MM.1S (cell line): ENCODE results near the gene MON2.

ENCODE experiments used
- DNase-seq: peaks from one replicate; pipeline ENCODE4 v3.0.0-alpha.2; 2015
- H2AFZ ChIP-seq: fragments of 300-600 bp; sonication (generic); 2 replicates; pipeline ENCODE4 v1.6.0; 2016; ENCODE audit warnings: antibody characterized with exemption, low read length
- H3F3A ChIP-seq: fragments of 300-600 bp; sonication (generic); 2 replicates; pipeline ENCODE4 v1.6.1; 2016; ENCODE audit warnings: mild to moderate bottlenecking, antibody characterized with exemption, low read length, moderate library complexity, mixed read lengths; ENCODE audit not compliant: insufficient read depth
- H3K27ac ChIP-seq: fragments of 300-600 bp; sonication (generic); 2 replicates; pipeline ENCODE4 v1.5.1; 2016; ENCODE audit warnings: mild to moderate bottlenecking, low read length
- H3K27me3 ChIP-seq: fragments of 300-600 bp; sonication (generic); replicated peaks from 2 replicates; pipeline ENCODE4 v1.6.0; 2016; ENCODE audit warnings: low read length; ENCODE audit not compliant: insufficient read depth
- H3K36me3 ChIP-seq: fragments of 300-600 bp; sonication (generic); replicated peaks from 2 replicates; pipeline ENCODE4 v1.6.1; 2016; ENCODE audit warnings: mild to moderate bottlenecking, low read length, mixed read lengths; ENCODE audit not compliant: insufficient read depth
- H3K4me1 ChIP-seq: fragments of 300-600 bp; sonication (generic); 2 replicates; pipeline ENCODE4 v1.6.1; 2016; ENCODE audit warnings: low read length, mixed read lengths
- H3K4me2 ChIP-seq: fragments of 300-600 bp; sonication (generic); 2 replicates; pipeline ENCODE4 v1.6.0; 2016; ENCODE audit warnings: low read depth, low read length
- H3K4me3 ChIP-seq: fragments of 300-600 bp; sonication (generic); 2 replicates; pipeline ENCODE4 v1.5.1; 2016; ENCODE audit warnings: low read length, mixed read lengths
- H3K79me2 ChIP-seq: fragments of 300-600 bp; sonication (generic); 2 replicates; pipeline ENCODE4 v1.6.1; 2016; ENCODE audit warnings: mixed run types, low read length, mixed read lengths
- H3K9ac ChIP-seq: fragments of 300-600 bp; sonication (generic); 2 replicates; pipeline ENCODE4 v1.6.1; 2016; ENCODE audit warnings: low read length, mixed read lengths
- H3K9me2 ChIP-seq: fragments of 300-600 bp; sonication (generic); replicated peaks from 2 replicates; pipeline ENCODE4 v1.6.1; 2016; ENCODE audit warnings: mild to moderate bottlenecking, low read length, mixed read lengths; ENCODE audit not compliant: insufficient read depth
- H3K9me3 ChIP-seq: fragments of 300-600 bp; sonication (generic); replicated peaks from 2 replicates; pipeline ENCODE4 v1.6.1; 2016; ENCODE audit warnings: mild to moderate bottlenecking, low read length, mixed read lengths; ENCODE audit not compliant: insufficient read depth
- H4K20me1 ChIP-seq: fragments of 300-600 bp; sonication (generic); 2 replicates; pipeline ENCODE4 v1.6.1; 2016; ENCODE audit warnings: mild to moderate bottlenecking, low read length, moderate library complexity, mixed read lengths; ENCODE audit not compliant: insufficient read depth
- EZH2 ChIP-seq: fragments of 300-600 bp; sonication (generic); optimal IDR thresholded peaks from 2 replicates; pipeline ENCODE3; 2017; ENCODE audit warnings: low read depth, mild to moderate bottlenecking, antibody characterized with exemption, low read length, mixed read lengths
- EZH2phosphoT487 ChIP-seq: fragments of 300-600 bp; sonication (generic); IDR thresholded peaks from 2 replicates; pipeline ENCODE4 v1.6.1; 2018; ENCODE audit warnings: antibody characterized with exemption, low read length
- TF ChIP-seq, protein P1 (sequence below): fragments of 300-600 bp; sonication (generic); IDR thresholded peaks from 2 replicates; pipeline ENCODE4 v1.5.1; 2016; ENCODE audit warnings: antibody characterized with exemption, low read length, mixed read lengths

MON2 gene

DNA sequence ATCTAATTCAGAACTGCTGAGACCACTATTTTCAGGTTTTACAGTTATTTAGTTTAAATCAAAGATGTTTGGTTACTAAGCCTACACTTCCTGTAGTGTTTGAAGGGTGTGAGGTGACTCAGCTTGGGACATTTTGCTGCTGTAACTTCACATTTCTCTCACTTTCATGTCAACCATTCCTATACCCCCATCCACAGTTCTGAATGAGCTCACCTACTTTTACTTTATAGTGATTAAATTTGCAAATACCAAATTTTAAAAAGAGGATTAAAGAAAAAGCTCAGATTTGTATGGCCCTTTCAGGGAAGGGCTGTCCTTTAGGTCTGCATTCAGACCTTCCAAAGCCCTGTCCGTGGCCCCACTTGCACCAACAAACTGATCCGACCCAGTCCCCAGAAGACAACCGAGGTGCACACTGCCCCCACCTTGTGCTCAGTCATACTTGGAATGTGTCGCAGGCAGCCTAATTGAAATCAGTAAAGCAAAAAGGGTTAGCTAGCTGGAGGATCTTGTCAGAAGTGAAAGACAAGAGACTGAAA lies 174.4 kb downstream of the MON2 start:
- Histone ChIP-seq H2AFZ (peak overlapping the region; percentile 12), H3K36me3 (no peaks in the 10 kb centered on the region), H3F3A (no peaks in the 10 kb centered on the region), H3K9ac (no peak overlapping the region), H3K4me2 (peak overlapping the region; percentile 12; the same call in 1 of the 2 replicates), H3K79me2 (no peaks in the 10 kb centered on the region), H3K9me2 (no peaks in the 10 kb centered on the region), H3K4me3 (no peak overlapping the region), H3K4me1 (peaks cover 7% of the 10 kb centered on the region; the same call in 1 of the 2 replicates), H3K27me3 (no peaks in the 10 kb centered on the region), H3K9me3 (no peaks in the 10 kb centered on the region), H4K20me1 (no peaks in the 10 kb centered on the region), H3K27ac (no peak overlapping the region)
- TF ChIP-seq, protein P1, sequence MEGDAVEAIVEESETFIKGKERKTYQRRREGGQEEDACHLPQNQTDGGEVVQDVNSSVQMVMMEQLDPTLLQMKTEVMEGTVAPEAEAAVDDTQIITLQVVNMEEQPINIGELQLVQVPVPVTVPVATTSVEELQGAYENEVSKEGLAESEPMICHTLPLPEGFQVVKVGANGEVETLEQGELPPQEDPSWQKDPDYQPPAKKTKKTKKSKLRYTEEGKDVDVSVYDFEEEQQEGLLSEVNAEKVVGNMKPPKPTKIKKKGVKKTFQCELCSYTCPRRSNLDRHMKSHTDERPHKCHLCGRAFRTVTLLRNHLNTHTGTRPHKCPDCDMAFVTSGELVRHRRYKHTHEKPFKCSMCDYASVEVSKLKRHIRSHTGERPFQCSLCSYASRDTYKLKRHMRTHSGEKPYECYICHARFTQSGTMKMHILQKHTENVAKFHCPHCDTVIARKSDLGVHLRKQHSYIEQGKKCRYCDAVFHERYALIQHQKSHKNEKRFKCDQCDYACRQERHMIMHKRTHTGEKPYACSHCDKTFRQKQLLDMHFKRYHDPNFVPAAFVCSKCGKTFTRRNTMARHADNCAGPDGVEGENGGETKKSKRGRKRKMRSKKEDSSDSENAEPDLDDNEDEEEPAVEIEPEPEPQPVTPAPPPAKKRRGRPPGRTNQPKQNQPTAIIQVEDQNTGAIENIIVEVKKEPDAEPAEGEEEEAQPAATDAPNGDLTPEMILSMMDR: no peak
- TF ChIP-seq EZH2phosphoT487: no peak
- no peak for TF ChIP-seq EZH2
- peak; percentile 51 for DNase-seq

DNA sequence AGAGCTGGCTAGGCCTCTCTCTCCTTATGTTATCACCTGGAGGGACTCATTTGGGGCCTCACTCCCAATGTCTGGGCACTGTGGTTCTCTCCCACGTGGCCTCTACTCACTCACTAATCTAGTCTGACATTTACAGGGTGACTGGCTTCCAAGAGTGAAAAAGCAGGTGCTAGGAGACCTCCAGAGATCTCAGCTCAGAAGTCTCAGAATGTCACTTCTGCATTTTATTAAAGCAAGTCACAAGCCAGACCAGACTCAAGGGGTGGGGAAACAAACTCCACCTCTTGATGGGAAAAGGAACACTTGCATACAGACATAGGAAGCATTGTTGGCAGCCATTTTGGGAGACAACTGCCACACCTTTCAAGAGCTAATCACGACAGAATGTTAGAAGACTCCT lies 175.9 kb downstream of the MON2 start:
- no peaks in the 10 kb centered on the region for H3F3A ChIP-seq
- no peak overlapping the region for H3K4me2 ChIP-seq
- peaks cover 7% of the 10 kb centered on the region; the same call in 1 of the 2 replicates for H3K4me1 ChIP-seq
- H3K27me3 ChIP-seq: no peaks in the 10 kb centered on the region
- H3K4me3 ChIP-seq: no peak overlapping the region
- H3K9me3 ChIP-seq: no peaks in the 10 kb centered on the region
- no peaks in the 10 kb centered on the region for H4K20me1 ChIP-seq
- H3K9ac ChIP-seq: no peak overlapping the region
- no peaks in the 10 kb centered on the region for H3K36me3 ChIP-seq
- H2AFZ ChIP-seq: no peak overlapping the region
- H3K79me2 ChIP-seq: no peaks in the 10 kb centered on the region
- H3K27ac ChIP-seq: no peak overlapping the region
- H3K9me2 ChIP-seq: no peaks in the 10 kb centered on the region
- DNase-seq: no peak
- TF ChIP-seq, protein P1: no peak
- TF ChIP-seq EZH2: no peak
- TF ChIP-seq EZH2phosphoT487: no peak

DNA sequence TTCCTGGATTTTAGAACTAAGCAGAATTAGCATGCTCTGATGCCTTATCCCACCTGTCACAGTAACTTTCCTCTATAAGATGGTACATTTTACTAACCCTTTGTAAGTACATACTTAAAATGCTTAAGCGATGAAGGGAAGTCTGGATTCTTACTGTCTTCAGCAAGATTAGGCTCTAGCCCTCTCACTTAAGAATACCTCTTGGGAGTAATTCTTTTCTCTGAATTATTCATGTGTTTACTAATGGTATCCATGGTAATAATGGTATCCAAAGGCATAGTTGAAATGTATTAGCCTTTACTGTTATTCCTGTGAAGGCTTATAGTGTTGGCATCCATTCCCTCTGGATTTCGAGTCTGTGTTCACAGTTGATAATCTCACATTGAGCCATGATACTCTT lies 176.9 kb downstream of the MON2 start:
- Histone ChIP-seq H3K9me2 (no peaks in the 10 kb centered on the region), H4K20me1 (no peaks in the 10 kb centered on the region), H3K9me3 (no peaks in the 10 kb centered on the region), H2AFZ (no peak overlapping the region), H3K27me3 (no peaks in the 10 kb centered on the region), H3F3A (no peaks in the 10 kb centered on the region), H3K27ac (no peak overlapping the region), H3K4me1 (peaks cover 7% of the 10 kb centered on the region; the same call in 1 of the 2 replicates), H3K4me3 (no peak overlapping the region), H3K79me2 (no peaks in the 10 kb centered on the region), H3K36me3 (no peaks in the 10 kb centered on the region), H3K4me2 (no peak overlapping the region), H3K9ac (no peak overlapping the region)
- TF ChIP-seq EZH2phosphoT487: no peak
- no peak for DNase-seq

DNA sequence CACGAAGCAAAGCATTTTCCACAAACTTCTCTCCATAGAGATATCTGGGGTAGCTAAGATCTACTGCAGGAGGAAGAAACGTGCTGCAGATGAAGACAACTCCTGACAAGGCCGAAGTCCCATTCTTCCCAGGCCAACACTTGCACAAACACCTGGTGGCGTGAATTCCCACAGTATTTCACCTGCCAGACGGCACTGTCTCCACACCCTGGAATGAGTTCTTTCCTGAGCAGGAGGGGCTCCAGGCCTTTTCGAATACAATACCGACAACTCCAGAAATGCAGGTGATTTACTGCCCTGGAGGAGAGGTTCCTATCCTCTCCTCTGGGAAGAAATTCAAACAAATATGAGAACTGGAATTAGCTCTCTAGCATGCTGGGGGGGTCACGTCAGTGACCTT lies 179.9 kb downstream of the MON2 start:
- DNase-seq: no peak
- H3K27me3 ChIP-seq: no peaks in the 10 kb centered on the region
- H3K79me2 ChIP-seq: no peaks in the 10 kb centered on the region
- H3K27ac ChIP-seq: no peak overlapping the region
- H3K4me2 ChIP-seq: no peak overlapping the region
- no peaks in the 10 kb centered on the region for H3K4me1 ChIP-seq
- H3F3A ChIP-seq: no peaks in the 10 kb centered on the region
- H2AFZ ChIP-seq: no peak overlapping the region
- no peaks in the 10 kb centered on the region for H3K9me3 ChIP-seq
- H3K4me3 ChIP-seq: no peak overlapping the region
- no peak for TF ChIP-seq EZH2phosphoT487
- TF ChIP-seq, protein P1: no peak
- no peak for TF ChIP-seq EZH2
- H4K20me1 ChIP-seq: no peaks in the 10 kb centered on the region
- H3K9me2 ChIP-seq: no peaks in the 10 kb centered on the region
- H3K9ac ChIP-seq: no peak overlapping the region
- H3K36me3 ChIP-seq: no peaks in the 10 kb centered on the region
